HL-60 (cell line): ENCODE measurements around the gene MAP3K1.
A peak's percentile ranks its signal among the peaks of the same experiment; 100 is the strongest.

Experiments used
- DNase-seq, 2 experiments: peaks; one replicate each; pipeline ENCODE4 v3.0.0-alpha.2; 2010 to 2020; ENCODE audit warnings: low read depth in 1 of 2, low spot score in 1 of 2
- H3K27ac ChIP-seq: fragments of 250-450 bp; sonication (Bioruptor Pico); replicated peaks from 2 replicates; pipeline ENCODE4 v1.5.1; 2020; ENCODE audit warnings: mild to moderate bottlenecking, moderate library complexity
- H3K27me3 ChIP-seq: fragments of 250-450 bp; sonication (Bioruptor Pico); 2 replicates; pipeline ENCODE4 v1.5.1; 2021; ENCODE audit warnings: mild to moderate bottlenecking, moderate library complexity; ENCODE audit not compliant: insufficient read depth, poor library complexity, severe bottlenecking
- H3K4me3 ChIP-seq: replicated peaks from 2 replicates; pipeline ENCODE4 v1.5.1; 2011; ENCODE audit warnings: mild to moderate bottlenecking, control low read depth, low read length; ENCODE audit not compliant: insufficient read depth
- GABPA ChIP-seq: IDR thresholded peaks from 2 replicates; pipeline ENCODE4 v1.6.1; 2012; ENCODE audit warnings: low read depth
- POLR2AphosphoS5 ChIP-seq: IDR thresholded peaks from 2 replicates; pipeline ENCODE4 v1.6.1; 2012; ENCODE audit warnings: low read depth
- SPI1 ChIP-seq: IDR thresholded peaks from 2 replicates; pipeline ENCODE4 v1.6.1; 2012; ENCODE audit warnings: low read depth, mild to moderate bottlenecking, borderline replicate concordance
- TF ChIP-seq, protein P1 (sequence below): IDR thresholded peaks from 2 replicates; pipeline ENCODE4 v1.6.1; 2012; ENCODE audit warnings: low read depth; ENCODE audit not compliant: insufficient replicate concordance
- TF ChIP-seq, protein P2 (sequence below): IDR thresholded peaks from one replicate; pipeline ENCODE4 v1.5.1; 2011; ENCODE audit warnings: low read length, control low read depth, inconsistent platforms; ENCODE audit not compliant: insufficient read depth

MAP3K1 gene

DNA sequence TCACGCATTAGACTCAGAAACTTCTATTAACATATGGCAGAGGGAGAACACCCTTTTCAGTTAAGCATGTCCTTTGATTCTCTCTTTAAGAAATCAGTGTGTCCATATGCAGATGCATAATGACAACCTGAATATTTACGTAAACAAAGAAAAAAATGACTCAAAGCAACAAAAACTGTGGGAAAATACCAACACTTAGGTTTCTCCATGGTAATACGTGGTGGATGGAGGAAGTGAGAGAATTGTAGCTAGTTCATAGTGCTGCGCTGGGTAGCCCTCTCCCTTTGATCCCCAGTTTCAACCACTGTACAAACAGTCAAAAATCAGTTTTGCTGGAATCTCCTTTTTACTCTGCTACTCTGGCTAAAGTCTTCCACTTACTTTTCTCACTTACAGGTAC is 2.0 kb upstream of the MAP3K1 start:
- Histone ChIP-seq H3K27me3 (no peaks in the 10 kb centered on the region), H3K4me3 (no peak overlapping the region), H3K27ac (no peak overlapping the region)
- no peak for DNase-seq
- TF ChIP-seq, protein P1, sequence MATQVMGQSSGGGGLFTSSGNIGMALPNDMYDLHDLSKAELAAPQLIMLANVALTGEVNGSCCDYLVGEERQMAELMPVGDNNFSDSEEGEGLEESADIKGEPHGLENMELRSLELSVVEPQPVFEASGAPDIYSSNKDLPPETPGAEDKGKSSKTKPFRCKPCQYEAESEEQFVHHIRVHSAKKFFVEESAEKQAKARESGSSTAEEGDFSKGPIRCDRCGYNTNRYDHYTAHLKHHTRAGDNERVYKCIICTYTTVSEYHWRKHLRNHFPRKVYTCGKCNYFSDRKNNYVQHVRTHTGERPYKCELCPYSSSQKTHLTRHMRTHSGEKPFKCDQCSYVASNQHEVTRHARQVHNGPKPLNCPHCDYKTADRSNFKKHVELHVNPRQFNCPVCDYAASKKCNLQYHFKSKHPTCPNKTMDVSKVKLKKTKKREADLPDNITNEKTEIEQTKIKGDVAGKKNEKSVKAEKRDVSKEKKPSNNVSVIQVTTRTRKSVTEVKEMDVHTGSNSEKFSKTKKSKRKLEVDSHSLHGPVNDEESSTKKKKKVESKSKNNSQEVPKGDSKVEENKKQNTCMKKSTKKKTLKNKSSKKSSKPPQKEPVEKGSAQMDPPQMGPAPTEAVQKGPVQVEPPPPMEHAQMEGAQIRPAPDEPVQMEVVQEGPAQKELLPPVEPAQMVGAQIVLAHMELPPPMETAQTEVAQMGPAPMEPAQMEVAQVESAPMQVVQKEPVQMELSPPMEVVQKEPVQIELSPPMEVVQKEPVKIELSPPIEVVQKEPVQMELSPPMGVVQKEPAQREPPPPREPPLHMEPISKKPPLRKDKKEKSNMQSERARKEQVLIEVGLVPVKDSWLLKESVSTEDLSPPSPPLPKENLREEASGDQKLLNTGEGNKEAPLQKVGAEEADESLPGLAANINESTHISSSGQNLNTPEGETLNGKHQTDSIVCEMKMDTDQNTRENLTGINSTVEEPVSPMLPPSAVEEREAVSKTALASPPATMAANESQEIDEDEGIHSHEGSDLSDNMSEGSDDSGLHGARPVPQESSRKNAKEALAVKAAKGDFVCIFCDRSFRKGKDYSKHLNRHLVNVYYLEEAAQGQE = no peak
- TF ChIP-seq SPI1 (no peak), POLR2AphosphoS5 (no peak)
- TF ChIP-seq, protein P2, sequence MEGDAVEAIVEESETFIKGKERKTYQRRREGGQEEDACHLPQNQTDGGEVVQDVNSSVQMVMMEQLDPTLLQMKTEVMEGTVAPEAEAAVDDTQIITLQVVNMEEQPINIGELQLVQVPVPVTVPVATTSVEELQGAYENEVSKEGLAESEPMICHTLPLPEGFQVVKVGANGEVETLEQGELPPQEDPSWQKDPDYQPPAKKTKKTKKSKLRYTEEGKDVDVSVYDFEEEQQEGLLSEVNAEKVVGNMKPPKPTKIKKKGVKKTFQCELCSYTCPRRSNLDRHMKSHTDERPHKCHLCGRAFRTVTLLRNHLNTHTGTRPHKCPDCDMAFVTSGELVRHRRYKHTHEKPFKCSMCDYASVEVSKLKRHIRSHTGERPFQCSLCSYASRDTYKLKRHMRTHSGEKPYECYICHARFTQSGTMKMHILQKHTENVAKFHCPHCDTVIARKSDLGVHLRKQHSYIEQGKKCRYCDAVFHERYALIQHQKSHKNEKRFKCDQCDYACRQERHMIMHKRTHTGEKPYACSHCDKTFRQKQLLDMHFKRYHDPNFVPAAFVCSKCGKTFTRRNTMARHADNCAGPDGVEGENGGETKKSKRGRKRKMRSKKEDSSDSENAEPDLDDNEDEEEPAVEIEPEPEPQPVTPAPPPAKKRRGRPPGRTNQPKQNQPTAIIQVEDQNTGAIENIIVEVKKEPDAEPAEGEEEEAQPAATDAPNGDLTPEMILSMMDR = no peak

DNA sequence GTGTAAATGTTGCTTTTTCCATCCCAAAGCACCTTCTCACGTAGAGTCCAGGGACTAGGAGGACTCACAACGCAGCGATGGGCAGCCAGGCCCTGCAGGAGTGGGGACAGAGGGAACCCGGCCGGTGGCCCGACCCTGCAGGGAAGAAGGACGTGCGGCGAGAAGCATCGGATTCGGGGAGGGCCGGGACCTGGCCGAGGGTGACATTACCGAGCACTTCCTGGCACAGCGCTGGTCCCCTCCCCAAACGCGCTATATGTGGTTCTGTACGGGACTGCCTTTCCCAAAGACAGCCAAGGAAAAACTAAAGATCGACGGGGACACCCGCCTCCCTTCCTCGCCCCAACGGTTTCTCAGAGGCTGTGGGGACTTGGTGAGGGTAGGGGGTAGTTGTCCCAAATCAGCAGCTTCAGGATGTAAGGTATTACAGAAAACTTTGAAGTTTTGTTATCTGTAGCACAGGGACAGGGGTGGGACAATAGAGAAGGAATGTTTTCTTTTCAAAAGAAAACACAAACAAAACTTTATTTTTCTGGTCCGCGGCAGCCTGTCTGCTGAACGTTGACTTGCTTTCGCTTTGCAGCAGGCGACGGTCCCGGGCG is 887 bp upstream of the MAP3K1 start:
- no peak for DNase-seq
- TF ChIP-seq SPI1 (no peak), POLR2AphosphoS5 (no peak), GABPA (no peak)
- TF ChIP-seq, protein P1 = no peak
- TF ChIP-seq, protein P2 = no peak
- Histone ChIP-seq H3K27me3 (no peaks in the 10 kb centered on the region), H3K27ac (peak overlapping the region; percentile 65), H3K4me3 (peak overlapping the region; percentile 63)

DNA sequence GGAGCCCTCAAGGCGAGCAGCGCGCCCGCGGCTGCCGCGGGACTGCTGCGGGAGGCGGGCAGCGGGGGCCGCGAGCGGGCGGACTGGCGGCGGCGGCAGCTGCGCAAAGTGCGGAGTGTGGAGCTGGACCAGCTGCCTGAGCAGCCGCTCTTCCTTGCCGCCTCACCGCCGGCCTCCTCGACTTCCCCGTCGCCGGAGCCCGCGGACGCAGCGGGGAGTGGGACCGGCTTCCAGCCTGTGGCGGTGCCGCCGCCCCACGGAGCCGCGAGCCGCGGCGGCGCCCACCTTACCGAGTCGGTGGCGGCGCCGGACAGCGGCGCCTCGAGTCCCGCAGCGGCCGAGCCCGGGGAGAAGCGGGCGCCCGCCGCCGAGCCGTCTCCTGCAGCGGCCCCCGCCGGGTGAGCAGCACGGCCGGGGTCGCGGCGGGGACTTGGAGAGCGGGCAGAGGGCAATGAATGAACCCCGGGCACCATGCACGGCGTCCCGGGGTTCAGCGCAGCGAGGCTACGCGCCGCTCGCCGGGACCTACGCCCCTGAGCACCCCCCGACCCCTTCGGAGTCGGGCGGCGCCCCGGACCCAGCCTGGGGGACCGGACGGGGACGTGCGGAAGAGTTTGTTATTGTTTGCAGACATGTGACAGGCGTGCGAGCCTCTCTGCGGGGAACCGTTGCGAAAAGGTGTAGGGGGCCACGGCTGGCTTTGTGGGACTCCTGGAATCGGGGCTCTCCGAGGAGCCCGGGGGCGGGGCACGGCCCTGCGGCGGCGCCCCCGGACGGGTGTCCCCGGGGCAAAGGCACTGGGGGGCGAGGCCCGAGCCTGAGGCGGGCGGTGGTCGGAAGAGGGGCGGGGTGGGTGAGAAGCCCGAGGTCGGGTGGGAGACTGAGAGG is 553 bp downstream of the MAP3K1 start:
- TF ChIP-seq POLR2AphosphoS5 (no peak), GABPA (no peak), SPI1 (no peak)
- TF ChIP-seq, protein P2 = no peak
- TF ChIP-seq, protein P1 = no peak
- H3K4me3 ChIP-seq = peak overlapping the region; percentile 63
- DNase-seq = peak in 1 of 2 experiments; percentile 16
- no peaks in the 10 kb centered on the region for H3K27me3 ChIP-seq
- H3K27ac ChIP-seq = peak overlapping the region; percentile 83
